Activated T-cell treated with anti-CD3 and anti-CD28 coated beads, Interleukin-2, amount 50 U/mL, for 4 hours (primary cell): ENCODE measurements around the gene NNAT. TPM values are rescaled to one million over a fixed set of nuclear protein-coding genes. Genes with fewer than 3 reads are reported as not detected.

Experiments
- ATAC-seq, 2 donors: fragments of 200-7000 bp; cut with Tn5 transposase; one replicate each; pipeline ENCODE4 v1.10.0; 2021
- DNase-seq: peaks from one replicate; pipeline ENCODE4 v3.0.0-alpha.2; 2020
- H3K27me3 Mint-ChIP-seq: one replicate; pipeline ENCODE4 v1.8.0; 2021; ENCODE audit warnings: low read depth, mixed read lengths
- H3K36me3 Mint-ChIP-seq: one replicate; pipeline ENCODE4 v1.8.0; 2022; ENCODE audit warnings: mixed read lengths; ENCODE audit not compliant: insufficient read depth
- H3K4me1 Mint-ChIP-seq: one replicate; pipeline ENCODE4 v1.8.0; 2021; ENCODE audit warnings: low read depth, mixed read lengths
- H3K4me3 Mint-ChIP-seq: one replicate; pipeline ENCODE4 v1.8.0; 2021; ENCODE audit warnings: mild to moderate bottlenecking, moderate library complexity, mixed read lengths
- H3K9me3 Mint-ChIP-seq: one replicate; pipeline ENCODE4 v1.8.0; 2021; ENCODE audit warnings: mixed read lengths
- total RNA-seq, 3 donors: library from RNA; stranded (reverse); gene quantifications; one replicate each; pipeline ENCODE4 v1.2.1, GENCODE V29; 2021

NNAT gene
- total RNA-seq, 3 donors from 2014 or later = 0.42 TPM; not detected in 2

- DNase-seq (no peak), ATAC-seq (no peak)
- Mint-ChIP-seq H3K4me3 (no peak overlapping the region), H3K9me3 (no peaks in the 10 kb centered on the region), H3K27me3 (peaks cover 42% of the 10 kb centered on the region), H3K4me1 (peaks cover 1% of the 10 kb centered on the region), H3K36me3 (no peaks in the 10 kb centered on the region)
Measured at GRCh38 chr20:37570419-37570818, 49.4 kb downstream of the NNAT start.

DNA sequence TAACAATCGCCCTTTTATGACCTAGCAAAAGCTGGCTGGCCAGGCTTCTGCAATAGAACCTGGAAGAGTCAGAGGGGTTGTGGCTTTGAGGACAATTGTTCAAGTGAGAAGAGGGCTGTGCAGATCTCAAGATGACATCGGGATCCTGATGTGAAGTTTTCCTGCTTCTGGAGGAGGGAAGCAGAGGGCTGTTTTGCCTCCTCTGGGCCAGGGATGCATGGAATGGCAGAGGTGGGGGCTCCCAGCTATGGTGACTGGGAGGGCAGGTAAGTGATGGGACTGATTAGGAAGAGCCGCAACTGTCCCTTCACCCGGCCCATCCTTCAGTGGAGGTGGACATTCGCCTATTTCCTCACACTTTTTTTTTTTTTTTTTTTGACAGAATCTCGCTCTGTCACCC lies 50.0 kb downstream of the NNAT start:
- ATAC-seq = no peak
- Mint-ChIP-seq H3K9me3 (no peaks in the 10 kb centered on the region), H3K27me3 (peaks cover 38% of the 10 kb centered on the region), H3K4me1 (peaks cover 1% of the 10 kb centered on the region), H3K4me3 (no peak overlapping the region), H3K36me3 (no peaks in the 10 kb centered on the region)
- no peak for DNase-seq

Other genes starting within 250 kb of the NNAT start
- 10 to 100 TPM; 15.3 to 16.6 (median 15.7) TPM for gene MANBAL, start 231.6 kb upstream of the NNAT start, total RNA-seq
- gene SRC, start 175.1 kb upstream of the NNAT start, total RNA-seq = 1 to 10 TPM; 2.8 to 4.7 (median 3.8) TPM
- 10 to 100 TPM; 31.8 to 37.9 (median 32.1) TPM for gene BLCAP, start 6.6 kb downstream of the NNAT start, total RNA-seq
- 100 to 1,000 TPM; 107 to 115 (median 110) TPM for gene CTNNBL1, start 172.8 kb downstream of the NNAT start, total RNA-seq